ENCODE measurements around the gene PHF21A. TPM values are rescaled to one million over a fixed set of nuclear protein-coding genes. Genes with fewer than 3 reads are reported as not detected.

Gene PHF21A
- total and polyA plus RNA-seq, 2 of the 8 experiments (the other 6 are each of a cell fraction or from before 2014, with no cell fraction given), result 17.6 to 40.3 TPM

GRCh38 chr11:45993531-45994001, 127.7 kb downstream of the PHF21A start (continued):
- TF ChIP-seq, protein P1, sequence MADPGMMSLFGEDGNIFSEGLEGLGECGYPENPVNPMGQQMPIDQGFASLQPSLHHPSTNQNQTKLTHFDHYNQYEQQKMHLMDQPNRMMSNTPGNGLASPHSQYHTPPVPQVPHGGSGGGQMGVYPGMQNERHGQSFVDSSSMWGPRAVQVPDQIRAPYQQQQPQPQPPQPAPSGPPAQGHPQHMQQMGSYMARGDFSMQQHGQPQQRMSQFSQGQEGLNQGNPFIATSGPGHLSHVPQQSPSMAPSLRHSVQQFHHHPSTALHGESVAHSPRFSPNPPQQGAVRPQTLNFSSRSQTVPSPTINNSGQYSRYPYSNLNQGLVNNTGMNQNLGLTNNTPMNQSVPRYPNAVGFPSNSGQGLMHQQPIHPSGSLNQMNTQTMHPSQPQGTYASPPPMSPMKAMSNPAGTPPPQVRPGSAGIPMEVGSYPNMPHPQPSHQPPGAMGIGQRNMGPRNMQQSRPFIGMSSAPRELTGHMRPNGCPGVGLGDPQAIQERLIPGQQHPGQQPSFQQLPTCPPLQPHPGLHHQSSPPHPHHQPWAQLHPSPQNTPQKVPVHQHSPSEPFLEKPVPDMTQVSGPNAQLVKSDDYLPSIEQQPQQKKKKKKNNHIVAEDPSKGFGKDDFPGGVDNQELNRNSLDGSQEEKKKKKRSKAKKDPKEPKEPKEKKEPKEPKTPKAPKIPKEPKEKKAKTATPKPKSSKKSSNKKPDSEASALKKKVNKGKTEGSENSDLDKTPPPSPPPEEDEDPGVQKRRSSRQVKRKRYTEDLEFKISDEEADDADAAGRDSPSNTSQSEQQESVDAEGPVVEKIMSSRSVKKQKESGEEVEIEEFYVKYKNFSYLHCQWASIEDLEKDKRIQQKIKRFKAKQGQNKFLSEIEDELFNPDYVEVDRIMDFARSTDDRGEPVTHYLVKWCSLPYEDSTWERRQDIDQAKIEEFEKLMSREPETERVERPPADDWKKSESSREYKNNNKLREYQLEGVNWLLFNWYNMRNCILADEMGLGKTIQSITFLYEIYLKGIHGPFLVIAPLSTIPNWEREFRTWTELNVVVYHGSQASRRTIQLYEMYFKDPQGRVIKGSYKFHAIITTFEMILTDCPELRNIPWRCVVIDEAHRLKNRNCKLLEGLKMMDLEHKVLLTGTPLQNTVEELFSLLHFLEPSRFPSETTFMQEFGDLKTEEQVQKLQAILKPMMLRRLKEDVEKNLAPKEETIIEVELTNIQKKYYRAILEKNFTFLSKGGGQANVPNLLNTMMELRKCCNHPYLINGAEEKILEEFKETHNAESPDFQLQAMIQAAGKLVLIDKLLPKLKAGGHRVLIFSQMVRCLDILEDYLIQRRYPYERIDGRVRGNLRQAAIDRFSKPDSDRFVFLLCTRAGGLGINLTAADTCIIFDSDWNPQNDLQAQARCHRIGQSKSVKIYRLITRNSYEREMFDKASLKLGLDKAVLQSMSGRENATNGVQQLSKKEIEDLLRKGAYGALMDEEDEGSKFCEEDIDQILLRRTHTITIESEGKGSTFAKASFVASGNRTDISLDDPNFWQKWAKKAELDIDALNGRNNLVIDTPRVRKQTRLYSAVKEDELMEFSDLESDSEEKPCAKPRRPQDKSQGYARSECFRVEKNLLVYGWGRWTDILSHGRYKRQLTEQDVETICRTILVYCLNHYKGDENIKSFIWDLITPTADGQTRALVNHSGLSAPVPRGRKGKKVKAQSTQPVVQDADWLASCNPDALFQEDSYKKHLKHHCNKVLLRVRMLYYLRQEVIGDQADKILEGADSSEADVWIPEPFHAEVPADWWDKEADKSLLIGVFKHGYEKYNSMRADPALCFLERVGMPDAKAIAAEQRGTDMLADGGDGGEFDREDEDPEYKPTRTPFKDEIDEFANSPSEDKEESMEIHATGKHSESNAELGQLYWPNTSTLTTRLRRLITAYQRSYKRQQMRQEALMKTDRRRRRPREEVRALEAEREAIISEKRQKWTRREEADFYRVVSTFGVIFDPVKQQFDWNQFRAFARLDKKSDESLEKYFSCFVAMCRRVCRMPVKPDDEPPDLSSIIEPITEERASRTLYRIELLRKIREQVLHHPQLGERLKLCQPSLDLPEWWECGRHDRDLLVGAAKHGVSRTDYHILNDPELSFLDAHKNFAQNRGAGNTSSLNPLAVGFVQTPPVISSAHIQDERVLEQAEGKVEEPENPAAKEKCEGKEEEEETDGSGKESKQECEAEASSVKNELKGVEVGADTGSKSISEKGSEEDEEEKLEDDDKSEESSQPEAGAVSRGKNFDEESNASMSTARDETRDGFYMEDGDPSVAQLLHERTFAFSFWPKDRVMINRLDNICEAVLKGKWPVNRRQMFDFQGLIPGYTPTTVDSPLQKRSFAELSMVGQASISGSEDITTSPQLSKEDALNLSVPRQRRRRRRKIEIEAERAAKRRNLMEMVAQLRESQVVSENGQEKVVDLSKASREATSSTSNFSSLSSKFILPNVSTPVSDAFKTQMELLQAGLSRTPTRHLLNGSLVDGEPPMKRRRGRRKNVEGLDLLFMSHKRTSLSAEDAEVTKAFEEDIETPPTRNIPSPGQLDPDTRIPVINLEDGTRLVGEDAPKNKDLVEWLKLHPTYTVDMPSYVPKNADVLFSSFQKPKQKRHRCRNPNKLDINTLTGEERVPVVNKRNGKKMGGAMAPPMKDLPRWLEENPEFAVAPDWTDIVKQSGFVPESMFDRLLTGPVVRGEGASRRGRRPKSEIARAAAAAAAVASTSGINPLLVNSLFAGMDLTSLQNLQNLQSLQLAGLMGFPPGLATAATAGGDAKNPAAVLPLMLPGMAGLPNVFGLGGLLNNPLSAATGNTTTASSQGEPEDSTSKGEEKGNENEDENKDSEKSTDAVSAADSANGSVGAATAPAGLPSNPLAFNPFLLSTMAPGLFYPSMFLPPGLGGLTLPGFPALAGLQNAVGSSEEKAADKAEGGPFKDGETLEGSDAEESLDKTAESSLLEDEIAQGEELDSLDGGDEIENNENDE (IDR thresholded peaks at IDR 0.05; ENCODE audit: insufficient replicate concordance, low read length), result no peak
- no peak for TF ChIP-seq POLR2A (IDR thresholded peaks at IDR 0.05; ENCODE audit: control extremely low read depth in 1 of 2, low read depth in 2 of 2, low read length in 2 of 2)
- no peak for TF ChIP-seq CHD2 (IDR thresholded peaks at IDR 0.05; ENCODE audit: low read length)
- TF ChIP-seq CREB1 (IDR thresholded peaks at IDR 0.05), result no peak
- TF ChIP-seq CHD1 (IDR thresholded peaks at IDR 0.05; ENCODE audit: low read depth, low read length), result no peak
- TF ChIP-seq RAD21 (IDR thresholded peaks at IDR 0.05 in 1 of 2, conservative IDR thresholded peaks at IDR 0.05 in 1 of 2; ENCODE audit: low read depth in 2 of 2, low read length in 2 of 2), result no peak
- TF ChIP-seq, protein P2, sequence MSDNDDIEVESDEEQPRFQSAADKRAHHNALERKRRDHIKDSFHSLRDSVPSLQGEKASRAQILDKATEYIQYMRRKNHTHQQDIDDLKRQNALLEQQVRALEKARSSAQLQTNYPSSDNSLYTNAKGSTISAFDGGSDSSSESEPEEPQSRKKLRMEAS (IDR thresholded peaks at IDR 0.05), result no peak
- no peak for TF ChIP-seq SUZ12 (IDR thresholded peaks at IDR 0.05; ENCODE audit: low read length)
